Neuron (in vitro differentiated cells): ENCODE data around the gene GAB2.

Source experiments
- H2AFZ ChIP-seq: one replicate; pipeline ENCODE4 v1.6.1; 2013; ENCODE audit warnings: low read depth, mild to moderate bottlenecking, inconsistent platforms, low read length, moderate library complexity
- H3K27me3 ChIP-seq: one replicate; pipeline ENCODE4 v1.6.1; 2013; ENCODE audit warnings: low read length; ENCODE audit not compliant: insufficient read depth
- H3K36me3 ChIP-seq: one replicate; pipeline ENCODE4 v1.6.1; 2013; ENCODE audit warnings: low read length; ENCODE audit not compliant: insufficient read depth
- H3K4me1 ChIP-seq: one replicate; pipeline ENCODE4 v1.6.1; 2013; ENCODE audit warnings: low read length; ENCODE audit not compliant: insufficient read depth
- H3K4me3 ChIP-seq: 2 replicates; pipeline ENCODE4 v1.5.1; 2013; ENCODE audit warnings: mild to moderate bottlenecking, low read length, moderate library complexity
- H3K9me3 ChIP-seq: one replicate; pipeline ENCODE4 v1.6.1; 2013; ENCODE audit warnings: low read length

GAB2 gene

GRCh38 chr11:78381865-78382264, 35.8 kb downstream of the GAB2 start:
- no peak overlapping the region for H2AFZ ChIP-seq
- H3K9me3 ChIP-seq: peaks cover 22% of the 10 kb centered on the region
- H3K4me3 ChIP-seq: no peak overlapping the region
- H3K27me3 ChIP-seq: no peaks in the 10 kb centered on the region
- H3K36me3 ChIP-seq: peaks cover 6% of the 10 kb centered on the region
- H3K4me1 ChIP-seq: no peaks in the 10 kb centered on the region

- H2AFZ ChIP-seq: no peak overlapping the region
- H3K27me3 ChIP-seq: no peaks in the 10 kb centered on the region
- peaks cover 26% of the 10 kb centered on the region for H3K9me3 ChIP-seq
- H3K4me3 ChIP-seq: no peak overlapping the region
- no peaks in the 10 kb centered on the region for H3K4me1 ChIP-seq
- peaks cover 9% of the 10 kb centered on the region for H3K36me3 ChIP-seq
These were observed 37.0 kb downstream of the GAB2 start for GRCh38 chr11:78380615-78381051.

- Histone ChIP-seq H3K4me3 (no peak overlapping the region), H3K36me3 (peaks cover 9% of the 10 kb centered on the region), H3K4me1 (no peaks in the 10 kb centered on the region), H3K9me3 (peaks cover 12% of the 10 kb centered on the region), H3K27me3 (no peaks in the 10 kb centered on the region), H2AFZ (no peak overlapping the region)
These were observed 38.5 kb downstream of the GAB2 start for GRCh38 chr11:78379039-78379670.

GRCh38 chr11:78377625-78378418, 39.8 kb downstream of the GAB2 start:
- H2AFZ ChIP-seq: no peak overlapping the region
- peaks cover 7% of the 10 kb centered on the region for H3K9me3 ChIP-seq
- H3K36me3 ChIP-seq: peaks cover 5% of the 10 kb centered on the region
- no peaks in the 10 kb centered on the region for H3K27me3 ChIP-seq
- no peaks in the 10 kb centered on the region for H3K4me1 ChIP-seq
- no peak overlapping the region for H3K4me3 ChIP-seq

- Histone ChIP-seq H3K4me3 (no peak overlapping the region), H3K4me1 (no peaks in the 10 kb centered on the region), H3K36me3 (peaks cover 5% of the 10 kb centered on the region), H2AFZ (no peak overlapping the region), H3K9me3 (peaks cover 7% of the 10 kb centered on the region), H3K27me3 (no peaks in the 10 kb centered on the region)
These were observed 40.8 kb downstream of the GAB2 start for GRCh38 chr11:78376858-78377257.

- H3K36me3 ChIP-seq: peaks cover 5% of the 10 kb centered on the region
- H3K4me3 ChIP-seq: no peak overlapping the region
- H3K9me3 ChIP-seq: peaks cover 7% of the 10 kb centered on the region
- H2AFZ ChIP-seq: no peak overlapping the region
- H3K27me3 ChIP-seq: no peaks in the 10 kb centered on the region
- H3K4me1 ChIP-seq: no peaks in the 10 kb centered on the region
These were observed 42.7 kb downstream of the GAB2 start for GRCh38 chr11:78374917-78375316.

GRCh38 chr11:78373689-78374088, 43.9 kb downstream of the GAB2 start:
- Histone ChIP-seq H3K4me3 (no peak overlapping the region), H3K36me3 (peaks cover 5% of the 10 kb centered on the region), H3K4me1 (no peaks in the 10 kb centered on the region), H3K9me3 (peaks cover 7% of the 10 kb centered on the region), H3K27me3 (no peaks in the 10 kb centered on the region), H2AFZ (no peak overlapping the region)

GRCh38 chr11:78372114-78372768, 45.4 kb downstream of the GAB2 start:
- Histone ChIP-seq H3K9me3 (peaks cover 7% of the 10 kb centered on the region), H2AFZ (no peak overlapping the region), H3K36me3 (peaks cover 5% of the 10 kb centered on the region), H3K4me1 (no peaks in the 10 kb centered on the region), H3K4me3 (no peak overlapping the region), H3K27me3 (no peaks in the 10 kb centered on the region)

- Histone ChIP-seq H2AFZ (no peak overlapping the region), H3K36me3 (no peaks in the 10 kb centered on the region), H3K4me1 (no peaks in the 10 kb centered on the region), H3K9me3 (no peaks in the 10 kb centered on the region), H3K4me3 (no peak overlapping the region), H3K27me3 (no peaks in the 10 kb centered on the region)
These were observed 46.3 kb downstream of the GAB2 start for GRCh38 chr11:78371221-78371891.

GRCh38 chr11:78370406-78371172, 47.0 kb downstream of the GAB2 start:
- Histone ChIP-seq H3K4me3 (no peak overlapping the region), H3K27me3 (no peaks in the 10 kb centered on the region), H3K4me1 (peaks cover 5% of the 10 kb centered on the region), H3K36me3 (no peaks in the 10 kb centered on the region), H3K9me3 (no peaks in the 10 kb centered on the region), H2AFZ (no peak overlapping the region)

- no peak overlapping the region for H2AFZ ChIP-seq
- H3K27me3 ChIP-seq: no peaks in the 10 kb centered on the region
- peaks cover 13% of the 10 kb centered on the region for H3K4me1 ChIP-seq
- H3K36me3 ChIP-seq: no peaks in the 10 kb centered on the region
- H3K9me3 ChIP-seq: no peaks in the 10 kb centered on the region
- H3K4me3 ChIP-seq: no peak overlapping the region
These were observed 52.2 kb downstream of the GAB2 start for GRCh38 chr11:78365381-78365792.

- H2AFZ ChIP-seq: no peak overlapping the region
- H3K9me3 ChIP-seq: no peaks in the 10 kb centered on the region
- no peaks in the 10 kb centered on the region for H3K27me3 ChIP-seq
- no peaks in the 10 kb centered on the region for H3K36me3 ChIP-seq
- H3K4me3 ChIP-seq: no peak overlapping the region
- peaks cover 13% of the 10 kb centered on the region for H3K4me1 ChIP-seq
These were observed 53.4 kb downstream of the GAB2 start for GRCh38 chr11:78364128-78364751.
